HepG2 (cell line): ENCODE measurements around the gene OCLN. TPM values are rescaled to one million over a fixed set of nuclear protein-coding genes. Genes with fewer than 3 reads are reported as not detected.

Experiments used
- ATAC-seq: fragments of 200-7000 bp; cut with Tn5 transposase; 3 replicates; pipeline ENCODE4 v1.9.1; 2020; ENCODE audit warnings: mild to moderate bottlenecking, moderate library complexity
- BruUV-seq: library from RNA; stranded (reverse); fragments of 400-500 nt; replicated peaks from 2 replicates; lab custom pipeline; 2021; lab: Mats Ljungman, UMichigan
- CTCF ChIA-PET: fragments of 300-600 bp; formaldehyde crosslinking; extraction: SDS; loops from one replicate; lab custom pipeline; 2021; ENCODE audit warnings: low total read pairs, inconsistent platforms, low intra/inter-chr PET ratio; lab: Yijun Ruan, JAX
- POLR2A ChIA-PET: fragments of 350-600 bp; sonication (Branson Sonifier 250); formaldehyde crosslinking; loops from one replicate; lab custom pipeline; 2020; ENCODE audit warnings: antibody characterized with exemption, inconsistent platforms; lab: Yijun Ruan, JAX
- DNase-seq: peaks from one replicate; pipeline ENCODE4 v3.0.0-alpha.2; 2015; ENCODE audit warnings: low spot score
- FAIRE-seq: peaks from 3 replicates; lab custom pipeline; 2011; peaks lifted over from hg19 to GRCh38; lab: Jason Lieb, UNC
- H2AFZ ChIP-seq: one replicate; pipeline ENCODE4 v1.6.1; 2011; ENCODE audit warnings: low read length, inconsistent platforms
- H3K27ac ChIP-seq: fragments of 300-600 bp; 3 replicates; pipeline ENCODE4 v1.8.0; 2011; ENCODE audit warnings: mixed run types, mild to moderate bottlenecking, mixed read lengths, low read length, inconsistent platforms; ENCODE audit not compliant: insufficient read depth; ENCODE audit errors: extremely low read length
- H3K27me3 ChIP-seq, 2 experiments: fragments of 200-600 bp in 1 of 2; 2 replicates in 1 of 2; 3 replicates in 1 of 2; pipeline versions ENCODE4 v1.6.0 to v1.8.0; 2011; ENCODE audit warnings: low read length in 2 of 2, mild to moderate bottlenecking in 2 of 2, moderate library complexity in 2 of 2, inconsistent platforms in 1 of 2; ENCODE audit not compliant: insufficient read depth in 2 of 2, control insufficient read depth in 1 of 2
- H3K36me3 ChIP-seq, 2 experiments: fragments of 200-600 bp in 1 of 2; replicated peaks in 1 of 2; 2 replicates in 1 of 2; 3 replicates in 1 of 2; pipeline versions ENCODE4 v1.5.1 to v1.8.0; 2011; ENCODE audit warnings: low read length in 2 of 2, inconsistent platforms in 1 of 2; ENCODE audit not compliant: insufficient read depth in 2 of 2, control insufficient read depth in 1 of 2
- H3K4me1 ChIP-seq: 2 replicates; pipeline ENCODE4 v1.5.1; 2012; ENCODE audit warnings: low read length, inconsistent platforms; ENCODE audit not compliant: insufficient read depth
- H3K4me2 ChIP-seq: 2 replicates; pipeline ENCODE4 v1.6.0; 2011; ENCODE audit warnings: low read depth, low read length, inconsistent platforms
- H3K4me3 ChIP-seq, 3 experiments: fragments of 200-600 bp in 1 of 3; sonication (generic), shearing (Covaris generic) in 1 of 3; replicated peaks in 1 of 3; 2 replicates each; pipeline ENCODE4 v1.5.1; 2011 to 2016; ENCODE audit warnings: low read length in 3 of 3, inconsistent platforms in 2 of 3, low read depth in 2 of 3, mild to moderate bottlenecking in 2 of 3, control low read depth in 1 of 3, mixed read lengths in 1 of 3; ENCODE audit not compliant: insufficient read depth in 1 of 3
- H3K79me2 ChIP-seq: one replicate; pipeline ENCODE4 v1.6.1; 2011; ENCODE audit warnings: low read length, inconsistent platforms; ENCODE audit not compliant: insufficient read depth
- H3K9ac ChIP-seq: 2 replicates; pipeline ENCODE4 v1.6.0; 2011; ENCODE audit warnings: mild to moderate bottlenecking, low read depth, low read length, inconsistent platforms; ENCODE audit not compliant: insufficient read depth
- H3K9me3 ChIP-seq: 2 replicates; pipeline ENCODE4 v1.5.1; 2012; ENCODE audit warnings: mild to moderate bottlenecking, low read length
- H4K20me1 ChIP-seq: 2 replicates; pipeline ENCODE4 v1.6.0; 2011; ENCODE audit warnings: inconsistent platforms, mild to moderate bottlenecking, low read length, moderate library complexity; ENCODE audit not compliant: insufficient read depth
- MAFF ChIP-seq: IDR thresholded peaks from 2 replicates; pipeline ENCODE4 v1.6.1; 2011; ENCODE audit warnings: low read depth, low read length, improper control_type of control experiment
- PHF8 ChIP-seq: sonication (generic); formaldehyde crosslinking; IDR thresholded peaks from 2 replicates; pipeline ENCODE4 v1.5.0; 2020; ENCODE audit warnings: missing genetic modification reagents
- PPARG ChIP-seq: conservative IDR thresholded peaks from 2 replicates; pipeline ENCODE4 v1.6.1; 2016; ENCODE audit warnings: missing biosample characterization, missing genetic modification reagents
- TCF12 ChIP-seq, 2 experiments: fragments of 450-650 bp in 1 of 2; sonication (generic) in 1 of 2; formaldehyde crosslinking in 1 of 2; IDR thresholded peaks; 2 replicates each; pipeline versions ENCODE4 v1.6.1 to v1.8.0; 2017 to 2022; ENCODE audit warnings: antibody characterized with exemption in 1 of 2, mild to moderate bottlenecking in 1 of 2, missing genetic modification reagents in 1 of 2, moderate library complexity in 1 of 2
- ZBTB7A ChIP-seq: sonication (generic); formaldehyde crosslinking; IDR thresholded peaks from 2 replicates; pipeline ENCODE4 v1.8.0; 2022; ENCODE audit warnings: mild to moderate bottlenecking, missing genetic modification reagents
- ZKSCAN1 ChIP-seq: fragments of 150-350 bp; IDR thresholded peaks from 2 replicates; pipeline ENCODE4 v1.6.1; 2014; ENCODE audit warnings: low read length
- ZNF12 ChIP-seq: sonication (generic); formaldehyde crosslinking; IDR thresholded peaks from 2 replicates; pipeline ENCODE4 v1.5.0; 2020; ENCODE audit warnings: missing genetic modification reagents
- ZNF282 ChIP-seq: fragments of 450-650 bp; IDR thresholded peaks from 2 replicates; pipeline ENCODE4 v1.6.1; 2018; ENCODE audit not compliant: partially characterized antibody
- ZNF292 ChIP-seq: sonication (generic); formaldehyde crosslinking; IDR thresholded peaks from 2 replicates; pipeline ENCODE4 v1.8.1; 2022; ENCODE audit warnings: mild to moderate bottlenecking, low read depth, missing genetic modification reagents, borderline replicate concordance
- ZNF354B ChIP-seq: sonication (generic); formaldehyde crosslinking; IDR thresholded peaks from 2 replicates; pipeline ENCODE4 v1.8.0; 2022; ENCODE audit warnings: mild to moderate bottlenecking, missing genetic modification reagents
- ZNF570 ChIP-seq: sonication (generic); formaldehyde crosslinking; IDR thresholded peaks from 2 replicates; pipeline ENCODE4 v1.4.0; 2020; ENCODE audit warnings: mild to moderate bottlenecking, missing genetic modification reagents, borderline replicate concordance
- ZSCAN12 ChIP-seq: sonication (generic); formaldehyde crosslinking; IDR thresholded peaks from 2 replicates; pipeline ENCODE4 v1.9.0; 2021; ENCODE audit warnings: mild to moderate bottlenecking, missing genetic modification reagents
- WGBS: methylation state at CpG from one replicate; pipeline ENCODE4 v1.1.6; 2017; ENCODE audit warnings: low lambda C conversion rate; 5-methylcytosine and 5-hydroxymethylcytosine counted together
- in situ Hi-C: cut with HindIII; loops from 2 replicates; pipeline ENCODE4 v1.10.0; 2017; ENCODE audit warnings: low pct_unique_long_range_greater_than_20kb; ENCODE audit not compliant: extremely low pct_ligation_motif_present
- intact Hi-C: fragments of 100-400 bp; cut with micrococcal nuclease; formaldehyde crosslinking; loops from one replicate; pipeline ENCODE4 v1.10.0; 2022; ENCODE audit not compliant: unreplicated experiment
- polyA plus RNA-seq, 8 experiments: library from polyadenylated mRNA; depleted of rRNA in 3 of 8; stranded (reverse) in 7 of 8; unstranded in 1 of 8; fragments of >200 nt; fragmentation: Illumina TruSeq in 4 of 8; extraction: Trizol in 4 of 8; gene quantifications; 2 replicates each; pipeline versions ENCODE4 v1.2.1 to v1.2.3, GENCODE V29; 2011 to 2016; ENCODE audit warnings: low read depth in 4 of 8, missing spikeins in 1 of 8, mixed read lengths in 1 of 8; ENCODE audit not compliant: insufficient read depth in 1 of 8
- total RNA-seq, 5 experiments: library from RNA; depleted of rRNA; stranded (reverse); fragments of >200 nt; fragmentation: Illumina TruSeq; extraction: Trizol; gene quantifications; 2 replicates each; pipeline ENCODE4 v1.2.3, GENCODE V29; 2016; ENCODE audit warnings: low read depth in 1 of 5
- TF ChIP-seq, protein P1 (sequence below): sonication (generic); formaldehyde crosslinking; conservative IDR thresholded peaks from 2 replicates; pipeline ENCODE4 v1.4.0; 2020; ENCODE audit warnings: missing genetic modification reagents
- TF ChIP-seq, protein P2 (sequence below): sonication (generic); formaldehyde crosslinking; IDR thresholded peaks from 2 replicates; pipeline ENCODE4 v1.8.0; 2022; ENCODE audit warnings: mild to moderate bottlenecking, missing genetic modification reagents, borderline replicate concordance

OCLN gene
- total and polyA plus RNA-seq, 2 of the 13 experiments (the other 11 are each of a cell fraction or from before 2014, with no cell fraction given) = 24.1 to 34.8 TPM

DNA sequence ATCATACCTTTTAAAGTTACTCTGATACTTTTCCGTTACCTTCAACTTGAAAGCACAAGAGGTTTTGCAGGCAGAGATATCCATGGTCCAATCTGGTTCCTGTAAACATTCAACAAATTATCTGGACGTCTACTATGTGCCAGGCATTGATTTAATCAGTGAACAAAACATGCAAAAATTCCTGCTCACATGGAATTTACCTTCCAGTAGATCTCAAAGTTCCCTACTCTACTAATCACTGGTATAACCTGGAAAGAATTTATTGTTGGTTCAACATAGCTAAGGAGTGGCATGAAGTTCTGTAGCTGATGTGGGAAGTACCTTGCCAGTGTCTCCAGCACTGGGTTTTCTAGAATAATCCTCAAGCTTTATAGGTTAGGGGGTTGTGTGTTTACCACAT is 9.8 kb downstream of the OCLN start:
- Histone ChIP-seq H3K4me1 (peaks cover 49% of the 10 kb centered on the region), H3K27ac (peak overlapping the region; percentile 26), H3K4me2 (no peak overlapping the region), H2AFZ (no peak overlapping the region), H3K9me3 (no peaks in the 10 kb centered on the region), H3K4me3 (no peak overlapping the region), H3K79me2 (peaks cover 60% of the 10 kb centered on the region), H3K36me3 (peaks cover 0 to 25% of the 10 kb centered on the region in 2 experiments; a peak in 3 of 5 replicates), H4K20me1 (peaks cover 3% of the 10 kb centered on the region), H3K27me3 (no peaks in the 10 kb centered on the region), H3K9ac (no peak overlapping the region)
- intact Hi-C loops (no loop called here), in situ Hi-C loops (no loop called here)
- no peak for TF ChIP-seq ZNF12 (CRISPR knock-in tag)
- TF ChIP-seq, protein P1, sequence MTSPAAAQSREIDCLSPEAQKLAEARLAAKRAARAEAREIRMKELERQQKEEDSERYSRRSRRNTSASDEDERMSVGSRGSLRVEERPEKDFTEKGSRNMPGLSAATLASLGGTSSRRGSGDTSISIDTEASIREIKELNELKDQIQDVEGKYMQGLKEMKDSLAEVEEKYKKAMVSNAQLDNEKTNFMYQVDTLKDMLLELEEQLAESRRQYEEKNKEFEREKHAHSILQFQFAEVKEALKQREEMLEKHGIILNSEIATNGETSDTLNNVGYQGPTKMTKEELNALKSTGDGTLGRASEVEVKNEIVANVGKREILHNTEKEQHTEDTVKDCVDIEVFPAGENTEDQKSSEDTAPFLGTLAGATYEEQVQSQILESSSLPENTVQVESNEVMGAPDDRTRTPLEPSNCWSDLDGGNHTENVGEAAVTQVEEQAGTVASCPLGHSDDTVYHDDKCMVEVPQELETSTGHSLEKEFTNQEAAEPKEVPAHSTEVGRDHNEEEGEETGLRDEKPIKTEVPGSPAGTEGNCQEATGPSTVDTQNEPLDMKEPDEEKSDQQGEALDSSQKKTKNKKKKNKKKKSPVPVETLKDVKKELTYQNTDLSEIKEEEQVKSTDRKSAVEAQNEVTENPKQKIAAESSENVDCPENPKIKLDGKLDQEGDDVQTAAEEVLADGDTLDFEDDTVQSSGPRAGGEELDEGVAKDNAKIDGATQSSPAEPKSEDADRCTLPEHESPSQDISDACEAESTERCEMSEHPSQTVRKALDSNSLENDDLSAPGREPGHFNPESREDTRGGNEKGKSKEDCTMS (CRISPR knock-in tag) = no peak
- TF ChIP-seq ZNF292 (CRISPR knock-in tag) = no peak
- TF ChIP-seq ZNF570 (CRISPR knock-in tag) = no peak
- TF ChIP-seq, protein P2, sequence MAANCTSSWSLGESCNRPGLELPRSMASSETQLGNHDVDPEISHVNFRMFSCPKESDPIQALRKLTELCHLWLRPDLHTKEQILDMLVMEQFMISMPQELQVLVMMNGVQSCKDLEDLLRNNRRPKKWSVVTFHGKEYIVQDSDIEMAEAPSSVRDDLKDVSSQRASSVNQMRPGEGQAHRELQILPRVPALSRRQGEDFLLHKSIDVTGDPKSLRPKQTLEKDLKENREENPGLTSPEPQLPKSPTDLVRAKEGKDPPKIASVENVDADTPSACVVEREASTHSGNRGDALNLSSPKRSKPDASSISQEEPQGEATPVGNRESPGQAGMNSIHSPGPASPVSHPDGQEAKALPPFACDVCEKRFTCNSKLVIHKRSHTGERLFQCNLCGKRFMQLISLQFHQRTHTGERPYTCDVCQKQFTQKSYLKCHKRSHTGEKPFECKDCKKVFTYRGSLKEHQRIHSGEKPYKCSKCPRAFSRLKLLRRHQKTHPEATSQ = no peak
- no peak for TF ChIP-seq ZSCAN12 (CRISPR knock-in tag)
- no peak for TF ChIP-seq ZKSCAN1
- no peak for TF ChIP-seq TCF12 (IDR thresholded peaks at IDR 0.05)
- no peak for TF ChIP-seq TCF12 (CRISPR knock-in tag; IDR thresholded peaks at IDR 0.05)
- no peak for TF ChIP-seq MAFF
- TF ChIP-seq ZBTB7A = no peak
- TF ChIP-seq PPARG = no peak
- no peak for TF ChIP-seq ZNF282
- no peak for TF ChIP-seq PHF8 (CRISPR knock-in tag)
- TF ChIP-seq ZNF354B (CRISPR knock-in tag) = no peak
- ATAC-seq (no peak; the same call in 2 of the 3 replicates), DNase-seq (no peak), FAIRE-seq (no peak)
- BruUV-seq = no TSS peak
- WGBS = 59% methylated on average over 2 of the region's 2 CpGs
- ChIA-PET POLR2A (interaction anchor here (0.9 to 2.6 kb wide), 4 partner anchors 15 to 50 kb away, joined by 3 to 10 read pairs (median 4); no protein-coding TSS in a partner anchor), CTCF (no interaction called here)
